K562 (cell line): ENCODE results near the gene TADA1. TPM values are rescaled to one million over a fixed set of nuclear protein-coding genes. Genes with fewer than 3 reads are reported as not detected.

ENCODE experiments used
- FOXM1 ChIP-seq, 2 experiments: fragments of 450-650 bp in 1 of 2; sonication (generic) in 1 of 2; formaldehyde crosslinking in 1 of 2; IDR thresholded peaks; 2 replicates each; pipeline versions ENCODE4 v1.6.1 to v1.9.0; 2017 to 2022; ENCODE audit warnings: low read depth in 2 of 2, mild to moderate bottlenecking in 2 of 2, missing genetic modification reagents in 1 of 2, moderate library complexity in 1 of 2
- GATA2 ChIP-seq: sonication (generic); formaldehyde crosslinking; IDR thresholded peaks from 2 replicates; pipeline ENCODE4 v1.4.0; 2020; ENCODE audit warnings: mild to moderate bottlenecking, missing genetic modification reagents
- RREB1 ChIP-seq: fragments of 250-450 bp; sonication (Bioruptor Pico); IDR thresholded peaks from 2 replicates; pipeline ENCODE4 v1.4.0; 2020
- polyA plus RNA-seq, 8 experiments: library from polyadenylated mRNA; depleted of rRNA in 4 of 8; stranded (reverse) in 5 of 8; unstranded in 3 of 8; fragments of >200 nt; fragmentation: Nextera tagmentation in 2 of 8; fragmentation: Illumina TruSeq in 1 of 8; extraction: Ambion mirVana in 2 of 8; extraction: Trizol in 1 of 8; gene quantifications; 2 replicates each; pipeline versions ENCODE4 v1.2.1 to v1.2.3, GENCODE V29; 2011 to 2014; ENCODE audit warnings: inconsistent platforms in 1 of 8, missing spikeins in 1 of 8
- total RNA-seq, 7 experiments: library from RNA; depleted of rRNA in 6 of 7; stranded (reverse); fragments of >200 nt in 6 of 7; fragmentation: Illumina TruSeq in 2 of 7; extraction: Trizol in 2 of 7; gene quantifications; 2 replicates each; pipeline versions ENCODE4 v1.2.1 to v1.2.3, GENCODE V29; 2011 to 2021; ENCODE audit warnings: low replicate concordance in 1 of 7
- TF ChIP-seq, protein P1 (sequence below): fragments of 450-650 bp; IDR thresholded peaks from 2 replicates; pipeline ENCODE4 v1.6.1; 2018; ENCODE audit not compliant: partially characterized antibody
- TF ChIP-seq, protein P2 (sequence below), 2 experiments: fragments of 450-650 bp in 1 of 2; sonication (generic) in 1 of 2; formaldehyde crosslinking in 1 of 2; IDR thresholded peaks; 2 replicates each; pipeline versions ENCODE4 v1.7.1 to v1.9.0; 2016 to 2022; ENCODE audit warnings: inconsistent platforms in 1 of 2, mild to moderate bottlenecking in 1 of 2, missing genetic modification reagents in 1 of 2

The TADA1 gene
- total and polyA plus RNA-seq, 9 of the 15 experiments (the other 6 are each of a cell fraction or from before 2014, with no cell fraction given), result 15.9 to 76.5 (median 28.7) TPM

DNA sequence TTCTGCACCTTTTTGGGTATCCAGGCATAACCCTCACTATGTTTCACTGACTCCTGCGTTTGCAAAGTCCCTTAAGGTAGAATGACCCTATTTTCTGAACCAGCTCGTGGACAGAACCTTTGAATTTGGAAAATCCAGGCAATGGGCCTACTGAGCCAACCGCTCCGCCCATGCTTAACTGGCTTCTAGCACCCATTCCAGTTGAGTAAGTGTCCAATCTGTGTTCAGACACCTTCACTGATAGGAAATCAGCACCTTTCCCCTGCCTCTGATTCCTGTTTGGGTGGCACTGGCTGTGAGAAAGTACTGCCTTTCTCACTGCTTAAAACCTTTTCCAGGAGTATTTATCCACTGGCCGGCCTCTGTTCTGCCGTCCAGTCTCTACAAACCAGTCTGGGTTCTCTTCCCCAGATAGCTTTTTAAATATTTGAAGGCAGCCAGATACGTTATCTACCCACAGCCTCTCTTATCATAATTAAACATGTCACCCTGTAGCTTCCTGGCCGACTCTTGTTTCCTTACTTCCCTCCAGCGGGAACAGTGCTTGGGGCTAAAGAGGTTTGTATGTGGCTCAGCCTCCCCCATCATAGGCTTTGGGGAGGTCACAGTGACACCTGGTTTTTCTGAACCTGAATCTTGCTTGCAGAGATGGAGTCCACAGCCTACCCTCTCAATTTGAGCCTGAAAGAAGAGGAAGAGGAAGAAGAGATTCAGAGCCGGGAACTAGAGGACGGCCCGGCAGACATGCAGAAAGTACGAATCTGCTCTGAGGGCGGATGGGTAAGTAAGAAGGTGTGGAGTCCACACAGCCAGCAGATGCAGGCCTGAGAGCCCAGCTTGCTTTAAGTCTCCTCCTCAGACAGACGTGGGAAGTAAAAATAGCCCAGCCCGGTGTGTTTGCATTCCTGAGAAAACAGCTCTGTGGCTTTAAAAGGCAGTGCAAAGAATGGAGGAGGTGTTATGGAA is 35.5 kb downstream of the TADA1 start (continued):
- TF ChIP-seq, protein P1, sequence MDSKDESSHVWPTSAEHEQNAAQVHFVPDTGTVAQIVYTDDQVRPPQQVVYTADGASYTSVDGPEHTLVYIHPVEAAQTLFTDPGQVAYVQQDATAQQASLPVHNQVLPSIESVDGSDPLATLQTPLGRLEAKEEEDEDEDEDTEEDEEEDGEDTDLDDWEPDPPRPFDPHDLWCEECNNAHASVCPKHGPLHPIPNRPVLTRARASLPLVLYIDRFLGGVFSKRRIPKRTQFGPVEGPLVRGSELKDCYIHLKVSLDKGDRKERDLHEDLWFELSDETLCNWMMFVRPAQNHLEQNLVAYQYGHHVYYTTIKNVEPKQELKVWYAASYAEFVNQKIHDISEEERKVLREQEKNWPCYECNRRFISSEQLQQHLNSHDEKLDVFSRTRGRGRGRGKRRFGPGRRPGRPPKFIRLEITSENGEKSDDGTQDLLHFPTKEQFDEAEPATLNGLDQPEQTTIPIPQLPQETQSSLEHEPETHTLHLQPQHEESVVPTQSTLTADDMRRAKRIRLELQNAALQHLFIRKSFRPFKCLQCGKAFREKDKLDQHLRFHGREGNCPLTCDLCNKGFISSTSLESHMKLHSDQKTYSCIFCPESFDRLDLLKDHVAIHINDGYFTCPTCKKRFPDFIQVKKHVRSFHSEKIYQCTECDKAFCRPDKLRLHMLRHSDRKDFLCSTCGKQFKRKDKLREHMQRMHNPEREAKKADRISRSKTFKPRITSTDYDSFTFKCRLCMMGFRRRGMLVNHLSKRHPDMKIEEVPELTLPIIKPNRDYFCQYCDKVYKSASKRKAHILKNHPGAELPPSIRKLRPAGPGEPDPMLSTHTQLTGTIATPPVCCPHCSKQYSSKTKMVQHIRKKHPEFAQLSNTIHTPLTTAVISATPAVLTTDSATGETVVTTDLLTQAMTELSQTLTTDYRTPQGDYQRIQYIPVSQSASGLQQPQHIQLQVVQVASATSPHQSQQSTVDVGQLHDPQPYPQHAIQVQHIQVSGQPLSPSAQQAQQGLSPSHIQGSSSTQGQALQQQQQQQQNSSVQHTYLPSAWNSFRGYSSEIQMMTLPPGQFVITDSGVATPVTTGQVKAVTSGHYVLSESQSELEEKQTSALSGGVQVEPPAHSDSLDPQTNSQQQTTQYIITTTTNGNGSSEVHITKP, result no peak
- TF ChIP-seq FOXM1 (IDR thresholded peaks at IDR 0.05; ENCODE audit: low read depth), result peak; percentile 86
- TF ChIP-seq FOXM1 (CRISPR knock-in tag; IDR thresholded peaks at IDR 0.05; ENCODE audit: low read depth), result no peak
- TF ChIP-seq, protein P2, sequence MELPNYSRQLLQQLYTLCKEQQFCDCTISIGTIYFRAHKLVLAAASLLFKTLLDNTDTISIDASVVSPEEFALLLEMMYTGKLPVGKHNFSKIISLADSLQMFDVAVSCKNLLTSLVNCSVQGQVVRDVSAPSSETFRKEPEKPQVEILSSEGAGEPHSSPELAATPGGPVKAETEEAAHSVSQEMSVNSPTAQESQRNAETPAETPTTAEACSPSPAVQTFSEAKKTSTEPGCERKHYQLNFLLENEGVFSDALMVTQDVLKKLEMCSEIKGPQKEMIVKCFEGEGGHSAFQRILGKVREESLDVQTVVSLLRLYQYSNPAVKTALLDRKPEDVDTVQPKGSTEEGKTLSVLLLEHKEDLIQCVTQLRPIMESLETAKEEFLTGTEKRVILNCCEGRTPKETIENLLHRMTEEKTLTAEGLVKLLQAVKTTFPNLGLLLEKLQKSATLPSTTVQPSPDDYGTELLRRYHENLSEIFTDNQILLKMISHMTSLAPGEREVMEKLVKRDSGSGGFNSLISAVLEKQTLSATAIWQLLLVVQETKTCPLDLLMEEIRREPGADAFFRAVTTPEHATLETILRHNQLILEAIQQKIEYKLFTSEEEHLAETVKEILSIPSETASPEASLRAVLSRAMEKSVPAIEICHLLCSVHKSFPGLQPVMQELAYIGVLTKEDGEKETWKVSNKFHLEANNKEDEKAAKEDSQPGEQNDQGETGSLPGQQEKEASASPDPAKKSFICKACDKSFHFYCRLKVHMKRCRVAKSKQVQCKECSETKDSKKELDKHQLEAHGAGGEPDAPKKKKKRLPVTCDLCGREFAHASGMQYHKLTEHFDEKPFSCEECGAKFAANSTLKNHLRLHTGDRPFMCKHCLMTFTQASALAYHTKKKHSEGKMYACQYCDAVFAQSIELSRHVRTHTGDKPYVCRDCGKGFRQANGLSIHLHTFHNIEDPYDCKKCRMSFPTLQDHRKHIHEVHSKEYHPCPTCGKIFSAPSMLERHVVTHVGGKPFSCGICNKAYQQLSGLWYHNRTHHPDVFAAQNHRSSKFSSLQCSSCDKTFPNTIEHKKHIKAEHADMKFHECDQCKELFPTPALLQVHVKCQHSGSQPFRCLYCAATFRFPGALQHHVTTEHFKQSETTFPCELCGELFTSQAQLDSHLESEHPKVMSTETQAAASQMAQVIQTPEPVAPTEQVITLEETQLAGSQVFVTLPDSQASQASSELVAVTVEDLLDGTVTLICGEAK (IDR thresholded peaks at IDR 0.05), result no peak; the same call in 1 of the 2 replicates
- TF ChIP-seq, protein P2 (CRISPR knock-in tag; IDR thresholded peaks at IDR 0.05), result no peak
- no peak for TF ChIP-seq RREB1
- 0 out of 2 replicates have a peak, but pooled peaks have one; percentile 14 for TF ChIP-seq GATA2 (CRISPR knock-in tag)
